HUDEP-2 (cell line): Measurements from ENCODE around the gene PNO1.

ENCODE experiments used
- DNase-seq, 76 experiments: peaks; one replicate each; lab custom pipeline; 2025; ENCODE audit not compliant: unreplicated experiment in 76 of 76; lab: John Stamatoyannopoulos, UW

The PNO1 gene

DNA sequence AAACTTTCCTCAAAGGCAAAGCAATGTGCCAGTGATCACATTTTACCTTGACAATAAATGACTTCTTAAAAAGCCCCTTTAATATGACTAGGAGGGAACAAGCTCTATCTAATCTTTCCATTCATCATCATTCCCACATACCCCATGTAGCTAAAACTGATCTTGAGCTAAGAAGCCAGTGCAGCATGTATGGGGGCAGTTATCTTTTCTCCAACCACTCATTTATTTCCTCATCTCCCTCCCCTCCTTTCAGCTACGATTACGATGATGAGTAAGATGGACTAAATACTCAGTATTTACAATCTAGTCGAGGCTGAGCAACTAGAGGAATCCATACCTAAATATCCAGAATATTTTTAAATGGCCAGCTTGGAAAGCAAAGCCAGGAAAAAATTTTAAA is 35.5 kb downstream of the PNO1 start:
- peak in 7 of 76 experiments; percentile 11 to 39 (median 15) for DNase-seq

DNA sequence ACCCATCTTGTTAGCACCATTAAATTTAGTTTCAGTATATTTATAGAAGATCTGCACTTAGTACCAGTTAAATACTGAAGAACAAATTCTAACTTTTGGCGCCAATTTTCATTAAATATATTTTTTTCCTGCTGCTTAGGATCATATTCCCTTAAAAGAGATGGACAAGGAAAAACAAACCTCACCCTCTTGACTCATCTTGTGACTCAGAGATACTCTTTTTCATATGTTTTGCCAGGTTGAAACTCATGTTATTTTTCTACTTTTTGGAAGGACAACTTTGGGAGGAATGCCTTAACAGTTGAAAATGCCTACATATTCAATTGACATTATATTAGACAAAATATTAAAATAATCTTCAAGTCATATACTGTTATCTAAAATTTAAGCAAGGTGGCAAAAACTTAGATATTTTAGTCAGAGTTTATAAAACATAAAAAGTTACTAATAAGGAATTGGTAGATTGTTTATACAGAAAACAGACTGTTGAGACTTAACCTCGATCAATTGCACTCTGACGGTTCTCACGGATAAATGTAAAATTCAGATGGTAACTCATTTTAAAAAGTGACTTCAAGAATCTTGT is 36.2 kb downstream of the PNO1 start:
- DNase-seq = no peak

DNA sequence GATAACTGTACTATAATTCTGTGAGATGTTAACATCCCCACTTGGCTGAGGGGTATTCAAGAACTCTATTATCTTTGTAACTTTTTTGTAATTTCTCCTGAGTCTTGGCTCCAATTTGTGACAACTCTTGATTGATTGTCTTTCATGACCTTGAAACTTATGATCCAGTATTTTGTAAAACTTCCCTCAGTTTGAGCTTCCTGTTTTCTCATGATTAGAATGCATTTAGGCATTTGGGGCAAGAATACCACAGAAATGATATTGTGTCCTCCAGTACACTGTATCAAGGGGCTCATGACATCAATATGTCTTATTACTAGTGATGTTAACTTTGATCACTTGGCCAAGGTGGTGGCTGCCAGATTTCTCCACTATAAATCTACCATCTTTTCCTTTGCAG is 37.4 kb downstream of the PNO1 start:
- no peak for DNase-seq

GRCh38 chr2:68196120-68196716 is 38.5 kb downstream of the PNO1 start:
- DNase-seq = peak in 32 of 76 experiments; percentile 3 to 47 (median 20)

GRCh38 chr2:68200157-68200787 is 42.6 kb downstream of the PNO1 start:
- DNase-seq = no peak

- no peak for DNase-seq
Measured at GRCh38 chr2:68203587-68203986, 45.9 kb downstream of the PNO1 start.

GRCh38 chr2:68206793-68207192 is 49.1 kb downstream of the PNO1 start:
- no peak for DNase-seq

DNA sequence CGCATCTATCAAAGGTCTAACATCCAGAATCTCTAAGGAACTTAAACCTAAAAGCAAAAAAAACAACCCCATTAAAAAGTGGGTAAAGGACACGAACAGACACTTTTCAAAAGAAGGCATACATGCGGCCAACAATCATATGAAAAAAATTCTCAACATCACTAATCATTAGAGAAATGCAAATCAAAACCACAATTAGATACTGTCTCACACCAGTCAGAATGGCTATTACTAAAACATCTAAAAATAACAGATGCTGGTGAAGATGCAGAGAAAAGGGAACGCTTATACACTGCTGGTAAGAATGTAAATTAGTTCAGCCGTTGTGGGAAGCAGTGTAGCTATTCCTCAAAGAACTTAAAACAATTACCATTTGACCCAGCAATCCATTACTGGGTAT is 56.7 kb downstream of the PNO1 start:
- no peak for DNase-seq

GRCh38 chr2:68216454-68217310 is 59.0 kb downstream of the PNO1 start:
- no peak for DNase-seq

DNA sequence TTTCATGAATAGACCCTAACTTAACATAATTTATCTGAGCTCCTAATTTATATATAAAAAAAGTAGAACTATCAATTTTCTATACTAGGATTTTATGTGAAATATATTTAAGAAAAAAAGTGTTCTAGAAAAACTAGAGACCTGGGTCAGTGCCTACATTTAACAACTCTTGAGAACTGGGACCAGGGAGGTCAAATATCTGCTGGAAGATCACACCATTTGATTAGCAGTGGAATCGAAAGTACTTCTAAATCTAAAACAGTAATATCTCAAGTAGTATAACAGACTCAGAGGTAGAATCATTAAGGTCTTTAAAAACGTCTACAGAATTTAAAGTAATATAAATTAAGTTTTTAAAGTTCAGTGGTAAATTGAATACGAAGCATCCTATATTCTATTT is 60.0 kb downstream of the PNO1 start:
- DNase-seq = no peak

GRCh38 chr2:68218343-68218901 is 60.7 kb downstream of the PNO1 start:
- DNase-seq = no peak

- no peak for DNase-seq
Measured at GRCh38 chr2:68222287-68222686, 64.6 kb downstream of the PNO1 start.

GRCh38 chr2:68223419-68223818 is 65.7 kb downstream of the PNO1 start:
- DNase-seq = no peak

DNA sequence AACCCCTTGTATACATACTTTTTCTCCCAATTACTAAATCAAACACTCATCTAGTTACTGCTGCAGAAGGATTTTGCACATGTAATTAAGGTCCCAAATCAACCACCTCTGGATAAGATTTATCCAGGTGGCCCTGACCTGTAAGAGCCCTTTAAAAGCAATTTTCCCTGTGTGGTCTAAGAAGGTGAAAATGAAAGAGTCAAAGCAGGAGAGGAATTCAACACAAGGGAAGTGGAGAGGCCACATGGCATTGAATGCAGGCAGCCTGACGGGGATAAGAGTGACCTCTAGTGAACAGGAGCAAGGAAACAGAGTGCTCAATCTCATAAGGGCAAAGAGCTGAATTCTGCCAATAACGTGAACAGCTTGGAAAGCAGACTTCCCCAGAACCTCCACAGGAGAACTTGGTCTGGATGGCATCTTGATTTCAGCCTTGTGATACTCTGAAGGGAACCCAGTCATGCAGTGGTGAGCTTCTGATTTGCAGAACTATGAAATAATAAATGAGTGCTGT is 67.5 kb downstream of the PNO1 start:
- peak in 25 of 76 experiments; percentile 3 to 49 (median 25) for DNase-seq
